Bronchial epithelial cell (primary cell): ENCODE results near the gene GCK. TPM values are rescaled to one million over a fixed set of nuclear protein-coding genes. Genes with fewer than 3 reads are reported as not detected.

ENCODE experiments used
- DNase-seq: peaks from one replicate; pipeline ENCODE4 v3.0.0-alpha.2; 2010; ENCODE audit warnings: low read depth
- FAIRE-seq: peaks from 2 replicates; lab custom pipeline; 2011; peaks lifted over from hg19 to GRCh38; lab: Jason Lieb, UNC
- H3K27me3 ChIP-seq: 2 replicates; pipeline ENCODE4 v1.5.1; 2011; ENCODE audit warnings: low read length; ENCODE audit not compliant: control insufficient read depth, insufficient read depth
- H3K36me3 ChIP-seq: 2 replicates; pipeline ENCODE4 v1.5.1; 2011; ENCODE audit warnings: low read length; ENCODE audit not compliant: control insufficient read depth, insufficient read depth
- H3K4me3 ChIP-seq: 2 replicates; pipeline ENCODE4 v1.5.1; 2011; ENCODE audit warnings: mild to moderate bottlenecking, low read depth, low read length, control low read depth
- CTCF ChIP-seq: IDR thresholded peaks from 2 replicates; pipeline ENCODE4 v1.5.1; 2011; ENCODE audit warnings: mild to moderate bottlenecking, moderate library complexity, low read length, control low read depth, inconsistent platforms; ENCODE audit not compliant: insufficient read depth, severe bottlenecking
- total RNA-seq: library from RNA; depleted of rRNA; stranded (reverse); fragments of >200 nt; gene quantifications from 2 replicates; pipeline ENCODE4 v1.2.1, GENCODE V29; 2014

GCK gene
- total RNA-seq, 1 donor from 2014 or later: 0.53 TPM

GRCh38 chr7:44134943-44135628 is 54.2 kb downstream of the GCK start:
- H3K27me3 ChIP-seq: peaks cover 2% of the 10 kb centered on the region
- H3K4me3 ChIP-seq: no peak overlapping the region
- peak; percentile 46 for DNase-seq
- H3K36me3 ChIP-seq: no peaks in the 10 kb centered on the region
- no peak for FAIRE-seq
- no peak for TF ChIP-seq CTCF

- no peak for TF ChIP-seq CTCF
- no peaks in the 10 kb centered on the region for H3K36me3 ChIP-seq
- no peak for DNase-seq
- no peak overlapping the region for H3K4me3 ChIP-seq
- peaks cover 2% of the 10 kb centered on the region for H3K27me3 ChIP-seq
- no peak for FAIRE-seq
Measured at GRCh38 chr7:44133295-44133694, 55.9 kb downstream of the GCK start.

- Histone ChIP-seq H3K36me3 (no peaks in the 10 kb centered on the region), H3K27me3 (no peaks in the 10 kb centered on the region), H3K4me3 (no peak overlapping the region)
- no peak for FAIRE-seq
- no peak for DNase-seq
- TF ChIP-seq CTCF: no peak
Measured at GRCh38 chr7:44132039-44132438, 57.2 kb downstream of the GCK start.

GRCh38 chr7:44131173-44132029 is 57.8 kb downstream of the GCK start:
- Histone ChIP-seq H3K4me3 (no peak overlapping the region), H3K36me3 (no peaks in the 10 kb centered on the region), H3K27me3 (no peaks in the 10 kb centered on the region)
- peak; percentile 29 for DNase-seq
- TF ChIP-seq CTCF: peak; percentile 43
- no peak for FAIRE-seq

GRCh38 chr7:44128721-44129582 is 60.3 kb downstream of the GCK start:
- Histone ChIP-seq H3K4me3 (no peak overlapping the region), H3K36me3 (no peaks in the 10 kb centered on the region), H3K27me3 (no peaks in the 10 kb centered on the region)
- TF ChIP-seq CTCF: no peak
- FAIRE-seq (peak; percentile 73), DNase-seq (no peak)
